ENCODE measurements around the gene GNAO1. TPM values are rescaled to one million over a fixed set of nuclear protein-coding genes. Genes with fewer than 3 reads are reported as not detected.

GNAO1 gene
- total and polyA plus RNA-seq, 9 of the 15 experiments (the other 6 are each of a cell fraction or from before 2014, with no cell fraction given) = 0.07 to 0.42 (median 0.08) TPM; not detected in 5

- no peak for TF ChIP-seq NFATC3 (IDR thresholded peaks at IDR 0.05)
- peak; percentile 50 for TF ChIP-seq CREM (IDR thresholded peaks at IDR 0.05; ENCODE audit: low read depth)
- no peak for TF ChIP-seq KDM2B (CRISPR knock-in tag; IDR thresholded peaks at IDR 0.05)
- TF ChIP-seq TCF15 (CRISPR knock-in tag; IDR thresholded peaks at IDR 0.05) = no peak
- no peak for TF ChIP-seq XRCC3 (IDR thresholded peaks at IDR 0.05)
- TF ChIP-seq GATAD2B (IDR thresholded peaks at IDR 0.05; ENCODE audit: borderline replicate concordance) = no peak
- no peak for TF ChIP-seq ZBTB33 (CRISPR knock-in tag; IDR thresholded peaks at IDR 0.05)
- TF ChIP-seq TEAD4 (IDR thresholded peaks at IDR 0.05; ENCODE audit: low read length) = no peak
- TF ChIP-seq TEAD4 (CRISPR knock-in tag; IDR thresholded peaks at IDR 0.05; ENCODE audit: borderline replicate concordance) = no peak
- TF ChIP-seq RCOR1 (IDR thresholded peaks at IDR 0.05; ENCODE audit: borderline replicate concordance in 1 of 2, low read depth in 2 of 2, low read length in 2 of 2) = peak in 1 of 2 experiments; percentile 52; a peak in 1 of 4 replicates
- TF ChIP-seq UBTF (IDR thresholded peaks at IDR 0.05; ENCODE audit: borderline replicate concordance in 1 of 2, low read depth in 2 of 2, low read length in 2 of 2) = 0 out of 4 replicates have a peak, but pooled peaks of 1 of the 2 experiments have one; percentile 46
- TF ChIP-seq ZNF436 (CRISPR knock-in tag; IDR thresholded peaks at IDR 0.05) = no peak
- no peak for TF ChIP-seq ZNF24 (IDR thresholded peaks at IDR 0.05)
- no peak for TF ChIP-seq PHTF2 (CRISPR knock-in tag; IDR thresholded peaks at IDR 0.05)
- no peak for TF ChIP-seq POLR2AphosphoS5 (IDR thresholded peaks at IDR 0.05; ENCODE audit: control insufficient read depth, insufficient read depth, low read depth, low read length)
- no peak for TF ChIP-seq TEAD1 (CRISPR knock-in tag; IDR thresholded peaks at IDR 0.05)
- peak; percentile 88 for TF ChIP-seq ARID2 (IDR thresholded peaks at IDR 0.05)
- no peak for TF ChIP-seq ZNF77 (CRISPR knock-in tag; IDR thresholded peaks at IDR 0.05)
- no peak for TF ChIP-seq FOXK2 (conservative IDR thresholded peaks at IDR 0.05 in 1 of 2, IDR thresholded peaks at IDR 0.05 in 1 of 2; ENCODE audit: low read depth in 2 of 2)
- TF ChIP-seq FIP1L1 (IDR thresholded peaks at IDR 0.05; ENCODE audit: low read depth, low read length, poor library complexity, severe bottlenecking) = no peak
- TF ChIP-seq CTCFL (IDR thresholded peaks at IDR 0.05; ENCODE audit: borderline replicate concordance, insufficient read depth, low read depth, low read length, poor library complexity, severe bottlenecking) = no peak
- no peak for TF ChIP-seq DPF2 (IDR thresholded peaks at IDR 0.05)
Measured at GRCh38 chr16:56317998-56318826, 126.9 kb downstream of the GNAO1 start (continued).
